GM23248 (cell line): Measurements from ENCODE around the gene CENPX.

Experiments used
- EZH2 ChIP-seq: fragments of 200-600 bp; sonication (generic); IDR thresholded peaks from 2 replicates; pipeline ENCODE4 v1.6.1; 2018; ENCODE audit warnings: antibody characterized with exemption, mild to moderate bottlenecking; ENCODE audit not compliant: insufficient read depth, poor library complexity, severe bottlenecking
- EZH2phosphoT487 ChIP-seq: fragments of 200-600 bp; sonication (generic); IDR thresholded peaks from 2 replicates; pipeline ENCODE4 v1.6.1; 2018; ENCODE audit warnings: antibody characterized with exemption, moderate library complexity, mild to moderate bottlenecking, low read depth; ENCODE audit not compliant: insufficient read depth

- no peak for TF ChIP-seq EZH2
- TF ChIP-seq EZH2phosphoT487 = no peak
These were observed 13.3 kb downstream of the CENPX start for GRCh38 chr17:82009413-82009812.
